ENCODE results near the gene ACOT4. TPM values are rescaled to one million over a fixed set of nuclear protein-coding genes. Genes with fewer than 3 reads are reported as not detected.
A peak's percentile ranks its signal among the peaks of the same experiment; 100 is the strongest.
"Not testable (repeated sequence)": the region's sequence is repeated elsewhere in the genome, so short reads cannot be mapped to it uniquely, and the experiment has no call there.

ACOT4 gene
- total RNA-seq, 1 experiment from 2014 or later, result 5.1 TPM

GRCh38 chr14:73576391-73576790 lies 15.3 kb upstream of the ACOT4 start:
- ATAC-seq, result peak; percentile 51
- no TSS peak for BruUV-seq (replicated peaks)
- CTCF ChIA-PET, result interaction anchor here (0.8 kb wide), 1 partner anchor 49 kb away, joined by 6 read pairs; no protein-coding TSS in a partner anchor
- POLR2A ChIA-PET (ENCODE audit: unreplicated experiment), result interaction anchor here (0.6 kb wide), 1 partner anchor 8 kb away, joined by 4 read pairs; no protein-coding TSS in a partner anchor
- Histone ChIP-seq H3K9me2 (replicated peaks; ENCODE audit: low read length) (no peaks in the 10 kb centered on the region), H3K9ac (ENCODE audit: low read length) (no peak overlapping the region), H2AFZ (ENCODE audit: low read length) (no peak overlapping the region), H3K36me3 (ENCODE audit: low read depth, low read length) (peaks cover 5% of the 10 kb centered on the region; the same call in 1 of the 2 replicates), H3K9me3 (ENCODE audit: low read length) (no peaks in the 10 kb centered on the region), H3K79me2 (ENCODE audit: low read length) (no peaks in the 10 kb centered on the region), H3K27ac (ENCODE audit: low read length) (no peak overlapping the region), H4K20me1 (ENCODE audit: low read length) (no peaks in the 10 kb centered on the region), H3K27me3 (ENCODE audit: low read length) (no peaks in the 10 kb centered on the region), H3K4me1 (ENCODE audit: insufficient read depth, low read length) (peaks cover 5% of the 10 kb centered on the region; the same call in 1 of the 2 replicates), H3K4me3 (ENCODE audit: low read length) (no peak overlapping the region), H3K4me2 (ENCODE audit: low read length) (no peak overlapping the region), H3F3A (ENCODE audit: low read length, unreplicated experiment) (no peaks in the 10 kb centered on the region)
- TF ChIP-seq, protein P1, sequence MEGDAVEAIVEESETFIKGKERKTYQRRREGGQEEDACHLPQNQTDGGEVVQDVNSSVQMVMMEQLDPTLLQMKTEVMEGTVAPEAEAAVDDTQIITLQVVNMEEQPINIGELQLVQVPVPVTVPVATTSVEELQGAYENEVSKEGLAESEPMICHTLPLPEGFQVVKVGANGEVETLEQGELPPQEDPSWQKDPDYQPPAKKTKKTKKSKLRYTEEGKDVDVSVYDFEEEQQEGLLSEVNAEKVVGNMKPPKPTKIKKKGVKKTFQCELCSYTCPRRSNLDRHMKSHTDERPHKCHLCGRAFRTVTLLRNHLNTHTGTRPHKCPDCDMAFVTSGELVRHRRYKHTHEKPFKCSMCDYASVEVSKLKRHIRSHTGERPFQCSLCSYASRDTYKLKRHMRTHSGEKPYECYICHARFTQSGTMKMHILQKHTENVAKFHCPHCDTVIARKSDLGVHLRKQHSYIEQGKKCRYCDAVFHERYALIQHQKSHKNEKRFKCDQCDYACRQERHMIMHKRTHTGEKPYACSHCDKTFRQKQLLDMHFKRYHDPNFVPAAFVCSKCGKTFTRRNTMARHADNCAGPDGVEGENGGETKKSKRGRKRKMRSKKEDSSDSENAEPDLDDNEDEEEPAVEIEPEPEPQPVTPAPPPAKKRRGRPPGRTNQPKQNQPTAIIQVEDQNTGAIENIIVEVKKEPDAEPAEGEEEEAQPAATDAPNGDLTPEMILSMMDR (conservative IDR thresholded peaks at IDR 0.05; ENCODE audit: low read depth, low read length), result no peak
- TF ChIP-seq EZH2phosphoT487 (IDR thresholded peaks at IDR 0.05; ENCODE audit: borderline replicate concordance, low read length) (no peak), EZH2 (IDR thresholded peaks at IDR 0.05; ENCODE audit: low read length, unreplicated experiment) (no peak)
- intact Hi-C loops (cut with micrococcal nuclease), result no loop called here
- DNase-seq, result peak; percentile 37

DNA sequence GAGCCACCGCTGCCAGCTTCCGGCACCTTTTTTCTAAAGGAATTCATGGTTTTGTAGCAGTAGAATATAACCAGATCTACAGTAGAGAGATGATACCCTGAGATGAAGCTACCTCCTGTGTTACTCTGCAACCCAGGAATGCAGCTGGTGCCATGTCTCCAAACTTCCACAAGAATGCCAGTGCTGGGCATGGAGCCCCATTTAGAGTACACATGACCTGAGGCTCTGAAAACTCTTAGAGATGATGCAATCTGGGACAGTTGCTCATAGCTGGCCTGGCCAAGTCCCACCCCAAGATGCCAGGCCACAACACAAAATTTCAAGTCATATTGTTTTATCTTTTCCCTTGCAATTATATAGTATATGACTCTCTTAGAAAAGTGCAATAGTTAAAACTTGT lies 14.5 kb upstream of the ACOT4 start:
- BruUV-seq (replicated peaks); H3K4me2 ChIP-seq (ENCODE audit: low read length); H3K9me2 ChIP-seq (replicated peaks; ENCODE audit: low read length); DNase-seq; H3K4me3 ChIP-seq (ENCODE audit: low read length); H3K9ac ChIP-seq (ENCODE audit: low read length); H3K79me2 ChIP-seq (ENCODE audit: low read length); H3K4me1 ChIP-seq (ENCODE audit: insufficient read depth, low read length); intact Hi-C loops (cut with micrococcal nuclease); H3F3A ChIP-seq (ENCODE audit: low read length, unreplicated experiment); POLR2A ChIA-PET (ENCODE audit: unreplicated experiment); H3K36me3 ChIP-seq (ENCODE audit: low read depth, low read length); H2AFZ ChIP-seq (ENCODE audit: low read length); H3K27ac ChIP-seq (ENCODE audit: low read length); H4K20me1 ChIP-seq (ENCODE audit: low read length); H3K9me3 ChIP-seq (ENCODE audit: low read length); H3K27me3 ChIP-seq (ENCODE audit: low read length): not testable (repeated sequence)
- CTCF ChIA-PET, result interaction anchor here (0.8 to 0.9 kb wide), 2 partner anchors 50 to 57 kb away, joined by 3 to 6 read pairs; no protein-coding TSS in a partner anchor
- peak; percentile 75 for ATAC-seq

DNA sequence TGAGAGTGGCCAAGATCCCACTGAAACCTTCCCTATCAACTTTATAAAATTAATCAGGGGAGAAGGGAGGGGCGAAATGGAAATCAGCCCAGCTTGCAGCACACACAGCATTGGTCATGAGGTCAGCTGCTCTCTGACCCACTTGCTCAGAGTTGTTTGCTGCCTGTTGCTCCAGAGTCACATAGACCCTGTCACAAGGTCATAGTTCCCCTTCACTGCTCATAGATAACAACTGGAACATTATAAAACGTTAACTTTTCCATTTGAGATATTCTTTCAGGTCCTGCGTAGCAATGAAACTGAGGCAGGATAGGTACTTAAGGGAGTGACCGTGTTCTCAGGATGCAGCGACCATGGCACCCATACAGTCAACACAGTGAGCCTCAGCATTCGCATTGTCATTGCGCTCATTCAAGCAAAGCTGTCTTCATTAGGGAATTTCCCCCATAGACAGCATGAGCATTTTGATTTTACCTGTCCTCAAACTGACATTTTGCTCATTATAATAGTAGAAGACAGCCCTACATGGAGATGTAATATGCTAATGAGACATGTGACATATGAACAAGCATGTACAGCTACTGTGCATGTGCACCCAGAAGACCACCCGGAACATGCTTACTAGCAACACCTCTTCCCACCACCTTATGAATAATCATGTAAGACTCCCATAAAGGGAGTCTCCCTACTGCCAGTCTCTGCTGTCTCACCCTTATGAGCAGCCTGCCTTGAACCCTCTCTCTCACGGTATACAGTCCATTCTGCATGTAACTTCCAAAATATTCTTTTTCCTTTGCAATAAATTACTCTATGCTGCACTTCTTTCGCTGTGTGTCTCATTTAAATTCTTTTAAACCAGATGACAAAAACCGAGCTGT lies 9.3 kb upstream of the ACOT4 start:
- H3K4me1 ChIP-seq (ENCODE audit: insufficient read depth, low read length); H3K4me2 ChIP-seq (ENCODE audit: low read length); H3F3A ChIP-seq (ENCODE audit: low read length, unreplicated experiment); H3K36me3 ChIP-seq (ENCODE audit: low read depth, low read length); H3K9me3 ChIP-seq (ENCODE audit: low read length); H3K27ac ChIP-seq (ENCODE audit: low read length); BruUV-seq (replicated peaks); POLR2A ChIA-PET (ENCODE audit: unreplicated experiment); H3K27me3 ChIP-seq (ENCODE audit: low read length); DNase-seq; ATAC-seq; H4K20me1 ChIP-seq (ENCODE audit: low read length); H2AFZ ChIP-seq (ENCODE audit: low read length); H3K4me3 ChIP-seq (ENCODE audit: low read length); CTCF ChIA-PET; H3K9me2 ChIP-seq (replicated peaks; ENCODE audit: low read length); H3K9ac ChIP-seq (ENCODE audit: low read length); H3K79me2 ChIP-seq (ENCODE audit: low read length): not testable (repeated sequence)
- intact Hi-C loops (cut with micrococcal nuclease), result loop anchor here (10.0 kb wide), 1 partner anchor 668 kb away; no protein-coding TSS in a partner anchor

All from PC-3 (cell line).